Measurements from ENCODE around the gene MRE11.

MRE11 gene

DNA sequence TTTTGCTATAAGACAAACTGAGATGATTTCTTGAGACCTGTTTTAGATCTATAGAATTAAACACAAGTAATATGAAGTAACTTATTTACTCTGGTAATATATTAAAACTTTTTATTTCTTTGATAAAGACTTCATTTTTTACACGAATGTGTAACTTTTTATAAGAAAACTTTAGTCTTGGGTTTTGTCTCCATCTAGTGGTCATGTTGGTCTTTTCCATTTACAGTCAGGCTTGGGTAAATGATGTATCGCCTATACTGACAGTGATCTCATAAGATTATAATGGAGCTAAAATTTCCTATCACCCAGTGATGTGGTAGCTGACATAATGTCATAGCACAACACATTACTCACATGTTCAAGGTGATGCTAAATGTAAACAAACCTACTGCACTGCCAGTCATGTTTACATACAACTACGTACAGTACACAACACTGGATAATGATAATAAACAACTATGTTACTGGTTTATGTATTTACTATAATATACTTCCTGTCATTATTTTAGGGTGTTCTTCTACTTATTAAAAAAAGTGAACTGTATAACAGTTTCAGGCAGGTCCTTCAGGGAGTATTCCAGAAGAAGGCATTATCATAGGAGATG lies 11.1 kb upstream of the MRE11 start:
- DNase-seq = peak; percentile 9

DNA sequence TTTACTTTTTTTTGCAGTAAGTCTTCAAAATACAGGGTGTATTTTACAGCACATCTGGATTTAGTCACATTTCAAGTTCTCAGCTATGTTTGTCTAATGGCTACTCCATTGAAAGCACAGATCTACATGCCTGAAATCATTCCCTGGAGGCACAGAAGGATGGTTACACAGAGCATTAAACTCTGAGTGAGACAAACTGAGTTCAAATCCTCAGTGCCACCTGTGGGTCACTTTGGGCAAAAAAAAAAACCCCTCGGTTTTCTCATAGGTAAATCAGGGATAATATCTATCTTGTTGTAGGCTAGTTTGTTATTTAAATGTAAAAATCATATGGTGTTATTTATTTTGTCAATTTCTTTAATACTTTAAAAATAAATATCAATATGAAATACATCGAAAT lies 7.9 kb upstream of the MRE11 start:
- no peak for DNase-seq

DNA sequence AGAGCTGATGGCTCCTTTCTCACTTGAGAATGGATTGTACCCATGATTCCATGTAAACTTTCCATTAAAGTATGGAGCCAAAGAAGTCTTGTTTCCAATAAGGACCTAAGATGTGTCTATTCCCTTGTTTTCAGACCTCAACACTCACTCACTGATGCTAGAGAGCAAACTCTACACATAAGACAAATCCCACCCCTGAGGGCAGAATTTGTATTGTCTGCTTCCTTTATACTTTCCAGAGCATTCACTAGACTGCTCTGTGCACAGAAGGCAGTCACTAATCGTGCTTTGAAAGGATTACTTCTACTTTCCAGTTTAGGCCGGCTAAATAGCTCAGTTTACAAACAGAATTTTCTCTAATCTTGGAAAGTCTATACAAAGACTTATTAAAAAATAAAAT lies 6.5 kb upstream of the MRE11 start:
- no peak for DNase-seq

DNA sequence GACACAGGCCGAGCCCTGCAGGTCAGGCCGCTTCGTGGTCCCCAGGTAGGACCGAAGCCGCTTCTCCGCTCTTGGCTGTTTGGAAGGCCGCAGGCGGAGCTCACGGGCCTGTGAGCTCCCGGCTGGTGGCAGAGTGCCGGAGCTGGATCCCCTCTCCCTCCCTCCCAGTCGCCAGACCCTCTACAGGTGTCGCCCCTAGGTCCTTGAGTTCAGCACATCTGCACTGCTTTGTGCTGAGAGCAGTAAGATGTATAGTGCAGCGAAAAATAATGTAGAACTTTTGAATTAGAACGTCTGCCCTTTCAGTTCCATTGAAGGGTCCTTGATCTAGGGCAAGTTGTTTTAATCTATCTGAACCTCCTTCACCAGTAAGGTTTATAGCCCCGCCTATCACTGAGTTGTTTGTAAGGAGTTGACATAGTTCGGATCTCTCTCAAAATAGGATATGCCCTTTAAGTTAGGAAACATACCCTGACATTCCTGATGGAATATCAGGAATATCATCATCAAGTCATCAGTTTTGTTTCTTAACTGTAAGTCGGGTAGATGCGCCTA lies 559 bp upstream of the MRE11 start:
- DNase-seq = no peak

DNA sequence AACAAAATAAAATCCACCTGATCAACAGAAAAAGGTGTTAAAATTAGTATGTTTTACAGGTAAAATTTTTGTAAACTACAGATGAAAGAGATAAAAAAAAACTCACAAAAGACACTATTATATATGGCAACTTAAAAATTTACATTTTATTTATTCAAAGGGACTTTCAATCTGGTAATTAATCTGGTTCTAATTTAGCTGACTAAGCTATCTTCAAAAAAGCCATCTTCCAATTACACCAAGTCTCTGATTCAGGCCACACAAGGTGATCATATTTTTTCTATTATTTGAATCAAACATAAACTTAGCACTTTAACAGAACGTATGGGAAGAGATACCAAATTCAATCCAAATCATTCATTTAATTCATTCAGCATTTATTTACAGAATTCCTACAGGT lies 7.6 kb downstream of the MRE11 start:
- DNase-seq = no peak

DNA sequence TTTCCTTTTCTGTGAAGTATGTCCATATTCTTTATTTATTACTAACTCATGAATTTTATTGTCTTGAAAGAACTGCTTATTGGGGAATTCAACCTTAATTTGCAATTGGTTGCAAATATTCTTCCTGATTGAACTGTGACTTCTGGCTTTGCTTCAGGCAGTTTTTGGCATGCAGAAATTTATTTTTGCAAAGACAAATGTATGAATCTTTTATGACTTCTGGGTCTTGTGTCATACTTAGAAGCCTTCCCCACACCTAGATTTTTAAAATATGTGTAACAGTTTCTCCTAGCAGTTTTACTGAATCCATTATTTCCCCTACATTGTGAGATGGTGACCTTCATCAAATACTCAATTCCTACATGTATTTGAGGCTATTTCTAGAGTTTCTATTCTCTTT lies 12.3 kb downstream of the MRE11 start:
- no peak for DNase-seq

DNA sequence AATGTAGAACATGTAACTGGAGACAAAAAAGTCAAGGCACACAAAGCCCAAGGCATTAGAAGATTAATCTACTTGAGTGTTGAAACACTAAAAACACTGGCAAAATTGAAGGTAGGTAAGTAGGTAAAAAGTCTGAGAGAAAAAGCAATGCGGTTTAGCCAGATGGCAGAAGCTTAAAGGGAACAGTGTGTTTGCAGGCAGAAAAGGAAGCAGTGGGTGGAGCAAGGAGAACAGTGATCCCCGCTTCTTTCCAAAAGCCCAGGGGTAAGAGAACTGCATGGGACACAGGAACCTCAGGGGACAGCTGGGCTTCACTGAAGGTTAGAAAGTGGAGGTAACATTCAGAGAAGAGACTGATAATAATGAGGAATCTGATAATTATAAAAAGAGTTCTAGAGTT lies 16.0 kb downstream of the MRE11 start:
- no peak for DNase-seq

DNA sequence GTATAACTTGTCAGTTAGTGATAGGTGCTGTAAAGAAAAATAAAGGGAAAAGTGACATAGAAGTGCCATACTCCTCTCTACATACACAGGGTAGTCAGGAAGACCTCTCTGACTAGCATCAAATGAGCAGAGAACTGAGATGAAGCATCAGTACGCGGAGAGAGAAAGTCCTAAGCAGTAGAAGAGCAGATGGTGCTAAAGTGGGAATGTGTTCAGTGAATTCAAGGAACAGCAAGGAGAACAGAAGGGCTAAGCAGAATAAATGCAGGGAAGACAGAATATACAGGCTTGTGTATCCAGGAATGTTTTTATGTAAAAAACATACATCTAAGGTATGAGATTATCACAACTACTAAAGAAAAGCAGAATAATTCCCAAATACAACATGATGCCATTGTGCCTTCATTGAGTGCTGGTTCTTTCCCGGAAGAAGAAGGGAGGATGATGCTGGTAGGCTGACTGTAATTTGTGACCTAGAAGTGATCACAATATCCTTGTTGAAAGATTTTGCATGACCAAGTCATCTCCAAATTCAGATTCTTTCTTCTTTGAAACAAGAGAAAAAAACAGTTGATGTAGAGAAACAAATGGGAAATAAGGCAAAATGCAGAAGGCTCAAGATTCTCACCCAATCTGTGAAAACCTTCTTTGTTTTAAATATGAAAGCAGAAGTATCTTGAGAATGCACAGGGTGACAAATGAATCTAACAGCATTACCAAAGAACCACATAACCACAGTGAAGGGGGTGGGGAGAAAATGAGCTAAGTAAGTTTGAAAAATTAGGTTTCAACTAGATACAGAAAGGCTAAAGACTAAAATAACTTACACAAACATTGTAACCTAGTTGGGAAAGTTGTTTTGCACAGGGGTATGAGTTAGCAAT lies 20.5 kb downstream of the MRE11 start:
- DNase-seq = no peak

DNA sequence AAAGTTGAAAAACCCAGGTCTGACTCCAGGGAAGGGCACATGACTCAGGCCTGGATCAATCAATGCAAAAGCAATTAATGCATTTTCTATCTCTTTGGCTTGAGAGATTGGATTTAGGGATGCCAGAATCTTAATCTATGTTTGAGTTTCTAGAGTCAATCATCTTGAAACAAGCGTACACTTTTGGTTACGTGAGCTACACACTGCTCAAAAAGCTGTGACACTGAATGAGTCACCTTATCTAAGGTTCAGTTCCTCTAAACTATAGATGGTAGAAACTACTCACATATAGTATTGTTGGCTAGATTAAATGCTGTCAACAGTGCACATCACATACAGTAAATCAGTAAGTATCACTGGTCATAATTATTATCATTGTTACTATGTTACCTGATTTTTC lies 24.2 kb downstream of the MRE11 start:
- no peak for DNase-seq

DNA sequence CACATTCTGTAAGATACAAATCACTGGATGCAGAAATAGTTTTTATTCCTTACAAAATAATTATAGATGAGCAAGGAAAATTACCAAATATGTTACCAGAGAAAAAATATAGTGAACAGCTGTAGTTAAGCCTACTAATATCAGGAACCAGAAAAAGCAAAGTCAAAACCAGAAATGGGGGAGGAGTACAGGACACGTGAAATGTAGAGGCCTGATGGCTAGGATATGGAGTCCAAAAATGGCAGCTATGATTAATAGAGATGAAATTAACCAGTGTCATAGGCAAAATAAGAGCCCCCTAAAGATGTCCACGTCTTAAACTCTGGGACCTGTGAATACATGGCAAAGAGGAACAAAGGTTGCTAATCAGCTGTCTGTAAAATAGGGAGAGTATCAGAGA lies 34.1 kb downstream of the MRE11 start:
- no peak for DNase-seq

DNA sequence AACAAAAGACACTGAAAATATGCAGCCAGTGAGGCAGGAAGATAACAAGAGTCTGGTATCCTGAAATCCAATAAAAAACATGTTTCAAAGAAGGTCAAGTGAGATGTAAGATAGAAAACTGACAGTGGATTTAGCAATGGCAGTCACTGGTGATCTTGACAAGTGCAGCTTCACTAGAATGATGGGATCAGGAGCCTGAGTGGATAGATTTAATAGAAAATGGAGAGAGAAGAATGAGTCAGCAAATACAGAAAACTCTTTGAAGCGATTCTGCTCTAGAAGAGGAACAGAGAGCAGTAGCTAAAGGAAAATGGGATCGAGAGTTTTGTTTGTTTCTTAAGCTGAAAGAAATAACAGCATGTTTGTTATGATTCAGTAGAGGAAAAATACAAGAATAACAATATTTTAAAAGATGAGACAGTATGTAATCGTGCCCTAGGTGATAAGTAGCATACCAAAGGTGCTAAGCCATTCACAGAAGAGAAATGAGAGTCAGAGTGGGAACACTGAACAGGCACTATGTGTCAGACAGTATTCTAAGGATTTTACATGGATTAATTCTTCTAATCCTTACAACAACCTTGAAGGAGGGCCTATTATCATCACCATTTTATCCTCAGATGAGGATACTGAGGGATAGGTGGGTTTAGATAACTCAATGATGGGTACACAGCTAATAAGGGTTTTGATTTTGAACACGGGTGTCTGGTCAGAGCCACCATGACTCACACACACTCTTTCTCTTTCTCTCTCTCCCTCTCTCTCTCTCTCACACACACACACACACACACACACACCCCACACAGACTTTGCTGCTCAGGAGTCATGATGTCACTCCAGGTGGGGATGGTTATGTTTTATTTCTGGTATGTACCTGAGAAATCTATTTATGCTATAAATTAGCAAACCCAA lies 36.3 kb downstream of the MRE11 start:
- no peak for DNase-seq

DNA sequence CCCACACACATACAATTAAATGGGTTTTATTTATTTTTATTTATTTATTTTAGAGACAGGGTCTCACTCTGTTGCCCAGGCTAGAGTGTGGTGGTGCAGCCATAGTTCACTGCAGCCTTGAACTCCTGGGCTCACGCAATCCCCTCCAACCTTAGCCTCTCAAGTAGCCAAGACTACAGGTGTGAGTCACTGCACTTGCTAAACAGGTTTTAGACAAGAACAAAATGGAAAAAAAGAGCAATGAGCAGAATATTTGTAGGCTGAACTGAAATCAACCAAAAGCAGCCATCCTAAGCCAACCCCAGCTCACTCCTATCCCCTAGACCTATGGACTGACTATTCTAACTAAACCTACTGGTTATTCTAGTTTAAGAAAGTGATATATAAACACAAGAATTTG lies 37.8 kb downstream of the MRE11 start:
- DNase-seq = no peak

DNA sequence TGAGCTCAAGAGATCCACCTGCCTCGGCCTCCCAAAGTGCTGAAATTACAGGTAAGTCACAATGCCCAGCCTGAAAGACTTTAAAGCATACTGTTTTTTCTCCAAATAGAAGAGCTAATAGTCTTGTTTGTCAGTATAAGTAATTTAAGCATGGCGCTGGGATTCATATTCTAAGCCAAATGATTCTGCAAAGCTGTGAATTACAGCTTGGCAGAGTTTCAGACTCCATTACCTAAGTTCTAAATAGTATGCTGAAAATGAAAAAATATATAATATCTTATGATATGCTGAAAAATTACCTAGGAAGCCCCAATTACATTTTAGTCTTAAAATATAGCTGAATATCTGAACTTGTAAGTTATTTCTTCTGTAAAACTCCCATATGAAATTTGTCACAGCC lies 39.3 kb downstream of the MRE11 start:
- DNase-seq = no peak

DNA sequence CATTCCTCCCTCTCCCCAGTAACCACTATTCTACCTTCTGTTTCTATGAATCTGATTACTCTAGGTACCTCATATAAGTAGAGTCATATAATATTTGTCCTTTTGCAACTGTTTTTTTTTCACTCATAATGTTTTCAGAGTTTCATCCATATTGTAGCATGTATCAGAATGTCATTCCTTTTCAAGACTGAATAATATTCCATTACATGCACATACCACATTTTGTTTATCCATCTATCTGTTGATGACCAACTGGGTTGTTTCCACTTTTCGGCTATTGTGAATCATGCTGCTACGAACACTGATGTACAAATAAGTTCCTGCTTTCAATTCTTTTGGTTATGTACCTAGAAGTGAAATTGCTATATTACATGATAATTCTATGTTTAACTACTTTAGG lies 40.7 kb downstream of the MRE11 start:
- DNase-seq = no peak

DNA sequence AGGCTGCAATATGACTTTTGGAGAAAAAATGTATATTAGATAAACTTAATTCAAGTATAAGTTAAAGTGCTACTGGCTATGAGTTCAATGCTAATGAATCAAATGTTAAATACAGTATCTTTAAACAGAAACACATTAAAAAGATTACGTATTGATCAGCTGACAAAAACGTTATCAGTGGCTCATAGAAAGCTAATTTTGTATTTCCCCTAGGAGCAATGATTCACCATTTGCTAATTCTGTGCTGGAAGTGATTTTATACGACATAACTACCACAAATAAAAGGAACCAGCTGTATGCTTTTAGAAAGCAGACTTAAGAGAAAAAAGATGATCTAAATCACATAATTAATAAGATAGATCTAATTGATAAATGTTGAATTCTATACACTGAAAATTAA lies 43.6 kb downstream of the MRE11 start:
- no peak for DNase-seq

DNA sequence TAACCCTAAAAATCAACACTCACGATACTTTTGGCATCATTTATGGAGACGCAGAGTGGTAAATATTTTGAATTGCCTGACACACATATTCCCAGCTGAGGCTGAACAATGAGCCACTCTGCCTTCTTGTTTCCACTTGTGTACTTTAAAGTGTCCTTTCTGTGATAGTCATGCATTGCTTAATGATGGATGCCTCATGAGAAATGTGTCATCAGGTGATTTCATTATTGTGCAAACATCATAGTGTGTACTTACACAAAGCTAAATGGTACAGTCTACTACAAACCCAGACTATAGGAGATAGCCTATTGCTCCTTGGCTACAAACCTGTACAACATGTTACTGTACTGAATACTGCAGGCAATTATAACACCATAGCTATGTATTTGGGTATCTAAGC lies 44.2 kb downstream of the MRE11 start:
- no peak for DNase-seq

DNA sequence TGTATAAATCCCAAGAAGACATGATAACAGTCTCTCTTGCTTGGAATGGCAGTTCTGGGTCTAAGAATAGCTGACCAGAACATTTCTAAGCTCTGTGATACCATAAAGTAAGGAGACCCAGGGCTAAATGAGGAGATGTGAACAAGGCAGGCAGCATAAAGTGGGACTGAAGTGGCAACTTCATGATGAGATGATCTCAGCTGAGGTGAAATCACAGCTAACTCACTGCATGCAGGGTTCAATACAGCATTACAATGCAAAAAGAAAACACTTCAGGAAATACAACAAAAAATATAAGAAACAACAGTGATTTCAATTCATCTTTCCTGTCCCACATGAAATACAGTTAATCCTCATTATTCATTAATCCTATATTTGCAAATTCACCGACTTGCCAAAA lies 44.6 kb downstream of the MRE11 start:
- DNase-seq = no peak

DNA sequence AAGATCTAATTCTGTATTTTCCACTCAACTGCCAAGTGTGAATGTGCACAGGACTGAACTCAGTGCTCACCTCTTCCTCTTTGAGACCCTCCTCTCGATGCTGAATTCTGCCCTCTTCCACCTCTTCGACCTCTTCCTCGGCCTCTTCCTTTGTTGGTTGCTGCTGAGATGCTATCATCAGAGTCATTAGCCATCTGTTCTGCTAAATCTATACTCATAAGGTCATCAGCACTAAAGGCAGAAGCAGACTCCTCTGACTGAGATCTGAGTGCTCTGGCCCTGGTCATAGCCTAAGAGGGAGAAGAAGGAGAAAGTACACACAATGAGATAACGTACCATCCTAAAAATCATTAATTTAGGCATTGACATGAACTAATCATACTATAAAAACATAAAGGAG lies 46.5 kb downstream of the MRE11 start:
- no peak for DNase-seq

DNA sequence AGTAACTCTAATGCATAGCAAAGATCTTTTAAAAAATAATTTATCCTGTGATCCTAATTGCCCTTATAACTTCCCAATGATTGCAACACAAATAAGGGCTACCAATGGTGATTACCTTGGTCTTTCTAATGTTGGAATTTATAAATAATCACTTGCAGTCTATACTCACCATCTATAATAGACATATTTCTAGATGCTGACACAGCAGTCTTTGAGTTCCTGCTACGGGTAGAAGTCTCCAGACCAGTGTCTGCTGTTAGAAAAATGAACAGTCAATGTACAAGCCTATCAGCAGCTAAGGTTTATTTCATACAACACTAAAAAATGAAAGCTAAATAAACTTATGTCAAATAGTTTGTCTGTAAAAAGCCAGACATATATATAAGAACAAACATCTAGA lies 48.0 kb downstream of the MRE11 start:
- DNase-seq = no peak

DNA sequence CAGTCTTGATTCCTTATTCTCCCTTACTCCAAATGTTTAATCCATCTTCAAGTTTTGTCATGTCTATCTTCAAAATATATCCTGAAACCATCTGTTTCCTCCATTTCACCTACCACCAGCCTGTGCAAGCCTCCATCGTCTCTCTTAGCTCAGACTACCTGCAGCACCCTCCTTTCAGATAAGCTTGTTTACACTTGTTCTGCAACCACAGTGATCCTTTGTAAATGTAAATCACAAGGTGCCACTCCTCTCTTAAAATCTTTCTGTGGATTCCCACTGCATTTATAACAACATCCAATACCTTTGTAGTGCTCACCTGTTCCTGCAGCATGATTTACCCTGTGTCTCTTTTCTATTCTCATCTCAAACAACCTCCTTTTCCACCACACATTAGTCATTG lies 60.6 kb downstream of the MRE11 start:
- DNase-seq = no peak

DNA sequence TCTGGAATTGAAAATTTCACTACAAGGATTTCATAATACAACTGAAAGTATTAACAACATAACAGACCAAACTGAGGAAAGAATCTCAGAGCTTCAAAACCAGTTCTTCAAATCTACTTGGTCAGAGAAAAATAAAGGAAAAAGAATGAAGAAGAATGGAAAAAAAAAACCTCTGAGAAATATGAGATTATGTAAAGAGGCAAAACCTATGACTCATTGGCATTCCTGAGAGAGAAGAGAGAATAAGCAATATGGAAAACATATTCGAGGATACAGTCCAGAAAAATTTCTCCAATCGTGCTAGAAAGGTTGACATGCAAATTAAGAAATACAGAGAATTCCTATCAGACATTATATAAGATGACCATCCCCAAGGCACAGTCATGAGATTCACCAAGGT lies 69.0 kb downstream of the MRE11 start:
- no peak for DNase-seq

DNA sequence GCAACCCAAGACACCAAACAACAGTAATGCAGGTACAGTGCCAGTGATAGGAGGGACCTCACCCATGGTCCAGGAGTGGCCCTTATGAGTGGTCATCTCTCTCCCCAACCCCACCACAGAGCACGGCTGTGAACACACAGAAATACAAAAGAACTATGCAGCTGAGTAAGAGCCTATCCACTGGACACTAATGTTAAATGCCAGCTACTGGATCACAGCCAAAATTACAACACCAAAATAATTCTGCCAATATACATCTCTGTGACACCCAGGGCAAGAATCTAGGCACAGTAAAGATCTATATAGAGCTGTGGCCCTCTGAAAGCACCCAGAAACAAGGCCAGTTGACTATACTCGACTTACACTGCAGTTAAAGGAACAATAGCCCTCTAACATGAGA lies 69.6 kb downstream of the MRE11 start:
- no peak for DNase-seq

DNA sequence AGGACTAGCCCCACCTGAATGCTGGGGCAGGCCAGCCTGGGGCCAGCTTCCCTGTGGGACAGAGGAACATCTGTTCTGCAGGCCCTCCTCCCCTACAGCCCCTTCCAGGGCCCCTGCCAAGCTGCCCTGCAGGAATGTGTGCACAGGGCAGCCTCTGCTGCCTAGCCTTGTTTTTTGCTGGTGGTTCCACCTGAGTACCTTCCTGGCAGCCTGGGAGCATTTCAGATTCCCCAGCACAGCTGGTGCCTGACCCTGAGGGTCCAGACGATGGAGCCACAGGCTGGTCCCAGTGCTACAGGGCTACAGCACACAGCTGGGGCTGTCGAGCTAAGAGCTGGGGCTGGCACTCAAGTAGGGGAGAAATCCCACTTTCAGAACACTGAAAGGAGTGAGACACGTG lies 70.1 kb downstream of the MRE11 start:
- no peak for DNase-seq

Measured in NCI-H1694 treated with DMSO at 0.1 percent for 48 hours (cell line).